C4-2B (cell line): ENCODE measurements around the gene RIN3.

ENCODE experiments used
- CTCF ChIP-seq: fragments of 450-650 bp; conservative IDR thresholded peaks from 2 replicates; pipeline ENCODE4 v1.5.1; 2017; ENCODE audit warnings: mild to moderate bottlenecking
- ZFX ChIP-seq: fragments of 450-650 bp; IDR thresholded peaks from 2 replicates; pipeline ENCODE4 v1.6.1; 2017

- TF ChIP-seq CTCF = no peak
- no peak for TF ChIP-seq ZFX
Observed at GRCh38 chr14:92692822-92693226, 179.2 kb downstream of the RIN3 start.
